GM19324 (cell line): ENCODE data around the gene DYDC2.
"Not testable (repeated sequence)": the region's sequence is repeated elsewhere in the genome, so short reads cannot be mapped to it uniquely, and the experiment has no call there.

Experiments
- ATAC-seq: cut with Tn5 transposase; IDR thresholded peaks from one replicate; pipeline ENCODE4 v1.9.1; 2021; ENCODE audit warnings: mild to moderate bottlenecking, moderate library complexity; ENCODE audit not compliant: unreplicated experiment, low FRiP score

DYDC2 gene

GRCh38 chr10:80356563-80356988 lies at the start of gene DYDC2, which contains the start of gene DYDC1:
TSS of gene DYDC2 (plus strand) at chr10:80356781. CDS start at chr10:80362444, 5,663 bp downstream.
TSS of gene DYDC1 (minus strand) at chr10:80356755. CDS start at chr10:80352601, 4,154 bp downstream.
- no peak for ATAC-seq

GRCh38 chr10:80313523-80313922 lies 43.1 kb upstream of the DYDC2 start:
- no peak for ATAC-seq

- no peak for ATAC-seq
Observed at GRCh38 chr10:80315391-80315790, 41.2 kb upstream of the DYDC2 start.

- ATAC-seq, result no peak
Observed at GRCh38 chr10:80318742-80319141, 37.8 kb upstream of the DYDC2 start.

- ATAC-seq, result no peak
Observed at GRCh38 chr10:80319318-80319717, 37.3 kb upstream of the DYDC2 start.

- no peak for ATAC-seq
Observed at GRCh38 chr10:80319725-80320290, 36.8 kb upstream of the DYDC2 start.

GRCh38 chr10:80320377-80320776 lies 36.2 kb upstream of the DYDC2 start:
- ATAC-seq, result no peak

- no peak for ATAC-seq
Observed at GRCh38 chr10:80321183-80321582, 35.4 kb upstream of the DYDC2 start.

GRCh38 chr10:80322158-80322557 lies 34.4 kb upstream of the DYDC2 start:
- no peak for ATAC-seq

- no peak for ATAC-seq
Observed at GRCh38 chr10:80322711-80323110, 33.9 kb upstream of the DYDC2 start.

- ATAC-seq, result no peak
Observed at GRCh38 chr10:80323311-80323710, 33.3 kb upstream of the DYDC2 start.

GRCh38 chr10:80324086-80324485 lies 32.5 kb upstream of the DYDC2 start:
- ATAC-seq, result no peak

GRCh38 chr10:80324891-80325364 lies 31.7 kb upstream of the DYDC2 start:
- no peak for ATAC-seq

GRCh38 chr10:80333983-80334382 lies 22.6 kb upstream of the DYDC2 start:
- ATAC-seq, result no peak

- ATAC-seq, result no peak
Observed at GRCh38 chr10:80344276-80344675, 12.3 kb upstream of the DYDC2 start.

GRCh38 chr10:80344912-80345311 lies 11.7 kb upstream of the DYDC2 start:
- ATAC-seq, result no peak

GRCh38 chr10:80350251-80350650 lies 6.3 kb upstream of the DYDC2 start:
- ATAC-seq, result no peak

- no peak for ATAC-seq
Observed at GRCh38 chr10:80351220-80351619, 5.4 kb upstream of the DYDC2 start.

- no peak for ATAC-seq
Observed at GRCh38 chr10:80356989-80357850, 639 bp downstream of the DYDC2 start.

- ATAC-seq, result no peak
Observed at GRCh38 chr10:80357851-80358125, 1.2 kb downstream of the DYDC2 start.

GRCh38 chr10:80358925-80359324 lies 2.3 kb downstream of the DYDC2 start:
- not testable (repeated sequence) for ATAC-seq

- ATAC-seq, result no peak
Observed at GRCh38 chr10:80359644-80360043, 3.1 kb downstream of the DYDC2 start.
